ENCODE measurements around the gene DUSP1.

The DUSP1 gene

DNA sequence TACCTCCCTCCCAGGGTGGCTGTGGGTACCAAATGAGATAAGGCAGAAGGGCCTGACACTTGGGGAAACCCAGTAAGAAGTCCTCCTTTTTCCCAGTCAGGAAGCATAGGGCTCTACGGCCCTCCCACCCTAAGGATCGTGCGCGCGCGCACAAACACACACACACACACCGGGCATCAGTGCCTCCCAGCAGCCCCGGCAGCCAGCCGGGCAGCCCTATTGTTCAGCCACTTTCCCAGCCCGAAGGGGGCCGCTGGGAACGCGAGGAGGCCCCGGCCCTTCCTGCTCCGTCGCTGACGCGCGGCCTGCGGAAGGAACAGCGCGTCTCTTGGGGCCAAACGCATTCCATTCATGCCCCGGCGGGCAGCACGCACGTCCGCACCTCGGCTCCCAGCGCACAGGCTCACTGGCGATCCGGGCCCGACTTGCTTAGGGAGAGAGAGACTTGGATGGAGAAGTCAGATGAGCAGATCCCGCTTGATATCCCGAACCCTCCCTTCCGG, 22.6 kb downstream of the DUSP1 start:
- no peak overlapping the region for H3K4me3 ChIP-seq (ENCODE audit: insufficient read depth, low read length, poor library complexity, severe bottlenecking)
- no peaks in the 10 kb centered on the region for H3K36me3 ChIP-seq (ENCODE audit: low read length)
- no peak overlapping the region for H3K4me2 ChIP-seq (ENCODE audit: low read depth, low read length, poor library complexity, severe bottlenecking)
- H2AFZ ChIP-seq (ENCODE audit: low read depth, low read length, severe bottlenecking) = no peak overlapping the region
- TF ChIP-seq CTCF (IDR thresholded peaks at IDR 0.05; ENCODE audit: insufficient read depth, low read length, poor library complexity, severe bottlenecking) = no peak
- no peak for TF ChIP-seq EZH2phosphoT487 (conservative IDR thresholded peaks at IDR 0.05; ENCODE audit: low read length)
- no peaks in the 10 kb centered on the region for H3K9me3 ChIP-seq (ENCODE audit: insufficient read depth, low read length)
- H3K9ac ChIP-seq (ENCODE audit: low read length) = no peak overlapping the region
- H4K20me1 ChIP-seq (ENCODE audit: low read depth, low read length) = no peaks in the 10 kb centered on the region
- no peaks in the 10 kb centered on the region for H3K79me2 ChIP-seq (ENCODE audit: insufficient read depth, low read length)
- no peak overlapping the region for H3K27ac ChIP-seq (ENCODE audit: low read depth, low read length)
- H3K9me2 ChIP-seq (replicated peaks; ENCODE audit: insufficient read depth, low read length) = no peaks in the 10 kb centered on the region
- H3K27me3 ChIP-seq (ENCODE audit: low read length) = no peaks in the 10 kb centered on the region
- no peaks in the 10 kb centered on the region for H3F3A ChIP-seq (ENCODE audit: insufficient read depth)

DNA sequence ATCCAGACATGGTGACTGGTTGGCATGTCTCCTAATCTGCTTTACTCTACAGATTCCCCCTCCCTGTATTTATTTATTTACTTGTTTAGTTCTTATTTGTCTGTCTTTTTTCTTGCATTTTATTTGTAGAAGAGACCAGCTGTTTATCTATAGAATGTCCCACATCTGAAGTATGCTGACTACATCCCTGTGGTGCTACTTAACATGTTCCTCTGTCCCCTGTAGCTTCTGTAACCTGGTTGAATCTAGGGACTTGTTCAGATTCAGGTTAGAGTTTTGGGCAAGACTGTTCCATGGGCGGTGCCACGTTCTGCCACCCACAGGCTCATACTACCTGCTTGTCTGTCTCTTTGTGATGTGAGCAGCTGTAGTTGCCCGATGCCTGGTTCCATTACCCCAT, 23.5 kb downstream of the DUSP1 start:
- no peaks in the 10 kb centered on the region for H3K9me2 ChIP-seq (replicated peaks; ENCODE audit: insufficient read depth, low read length)
- no peaks in the 10 kb centered on the region for H3K79me2 ChIP-seq (ENCODE audit: insufficient read depth, low read length)
- H3K4me2 ChIP-seq (ENCODE audit: low read depth, low read length, poor library complexity, severe bottlenecking) = no peak overlapping the region
- no peaks in the 10 kb centered on the region for H3K27me3 ChIP-seq (ENCODE audit: low read length)
- H3K27ac ChIP-seq (ENCODE audit: low read depth, low read length) = no peak overlapping the region
- no peak for TF ChIP-seq CTCF (IDR thresholded peaks at IDR 0.05; ENCODE audit: insufficient read depth, low read length, poor library complexity, severe bottlenecking)
- no peak for TF ChIP-seq EZH2phosphoT487 (conservative IDR thresholded peaks at IDR 0.05; ENCODE audit: low read length)
- H3K9me3 ChIP-seq (ENCODE audit: insufficient read depth, low read length) = no peaks in the 10 kb centered on the region
- H3K36me3 ChIP-seq (ENCODE audit: low read length) = no peaks in the 10 kb centered on the region
- H3F3A ChIP-seq (ENCODE audit: insufficient read depth) = no peaks in the 10 kb centered on the region
- no peak overlapping the region for H2AFZ ChIP-seq (ENCODE audit: low read depth, low read length, severe bottlenecking)
- no peaks in the 10 kb centered on the region for H4K20me1 ChIP-seq (ENCODE audit: low read depth, low read length)
- H3K9ac ChIP-seq (ENCODE audit: low read length) = no peak overlapping the region
- no peak overlapping the region for H3K4me3 ChIP-seq (ENCODE audit: insufficient read depth, low read length, poor library complexity, severe bottlenecking)

DNA sequence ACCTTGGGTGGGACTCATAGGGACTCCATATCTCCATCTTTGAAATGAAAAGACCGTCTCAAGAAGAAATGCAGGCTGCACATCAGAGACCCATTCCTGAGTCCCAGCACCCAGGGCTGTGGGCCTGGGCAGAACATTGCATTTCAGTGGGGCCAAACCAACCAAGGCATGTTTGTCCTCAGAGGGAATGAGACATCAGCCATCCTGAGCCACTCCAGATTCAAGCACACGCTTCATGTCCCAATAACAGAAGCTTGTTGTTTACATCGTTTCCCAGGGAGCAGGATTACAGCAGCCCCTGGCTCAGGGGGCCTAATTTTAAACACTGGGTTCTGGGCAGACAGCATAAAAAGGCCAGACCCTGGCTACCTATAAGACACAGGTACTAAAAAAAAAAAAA, 24.3 kb downstream of the DUSP1 start:
- no peak overlapping the region for H3K27ac ChIP-seq (ENCODE audit: low read depth, low read length)
- no peaks in the 10 kb centered on the region for H4K20me1 ChIP-seq (ENCODE audit: low read depth, low read length)
- no peak for TF ChIP-seq CTCF (IDR thresholded peaks at IDR 0.05; ENCODE audit: insufficient read depth, low read length, poor library complexity, severe bottlenecking)
- TF ChIP-seq EZH2phosphoT487 (conservative IDR thresholded peaks at IDR 0.05; ENCODE audit: low read length) = no peak
- H3K9ac ChIP-seq (ENCODE audit: low read length) = no peak overlapping the region
- no peaks in the 10 kb centered on the region for H3K36me3 ChIP-seq (ENCODE audit: low read length)
- H2AFZ ChIP-seq (ENCODE audit: low read depth, low read length, severe bottlenecking) = no peak overlapping the region
- H3K79me2 ChIP-seq (ENCODE audit: insufficient read depth, low read length) = no peaks in the 10 kb centered on the region
- H3K9me2 ChIP-seq (replicated peaks; ENCODE audit: insufficient read depth, low read length) = no peaks in the 10 kb centered on the region
- no peaks in the 10 kb centered on the region for H3F3A ChIP-seq (ENCODE audit: insufficient read depth)
- no peak overlapping the region for H3K4me2 ChIP-seq (ENCODE audit: low read depth, low read length, poor library complexity, severe bottlenecking)
- H3K27me3 ChIP-seq (ENCODE audit: low read length) = no peaks in the 10 kb centered on the region
- H3K9me3 ChIP-seq (ENCODE audit: insufficient read depth, low read length) = no peaks in the 10 kb centered on the region
- H3K4me3 ChIP-seq (ENCODE audit: insufficient read depth, low read length, poor library complexity, severe bottlenecking) = no peak overlapping the region

All from SU-DHL-6 (cell line).